ENCODE results near the gene CORO7.

Gene CORO7

GRCh38 chr16:4376126-4376892 lies 40.1 kb downstream of the CORO7 start:
- no peaks in the 10 kb centered on the region for H3K27me3 ChIP-seq (ENCODE audit: low read depth, low read length)
- no peaks in the 10 kb centered on the region for H3K9me3 ChIP-seq (ENCODE audit: insufficient read depth, low read length)
- no peaks in the 10 kb centered on the region for H3K79me2 ChIP-seq (ENCODE audit: low read length)
- H3K27ac ChIP-seq (ENCODE audit: low read length), result no peak overlapping the region
- H3K4me3 ChIP-seq (ENCODE audit: low read length), result no peak overlapping the region
- H4K20me1 ChIP-seq (ENCODE audit: insufficient read depth, low read length), result peaks cover 3% of the 10 kb centered on the region; the same call in 1 of the 2 replicates
- H2AFZ ChIP-seq (ENCODE audit: low read depth, low read length), result no peak overlapping the region
- H3K9ac ChIP-seq (ENCODE audit: low read length), result no peak overlapping the region
- H3K36me3 ChIP-seq (replicated peaks; ENCODE audit: low read depth, low read length), result no peaks in the 10 kb centered on the region
- no peak for TF ChIP-seq CTCF (IDR thresholded peaks at IDR 0.05; ENCODE audit: low read depth, low read length)
- TF ChIP-seq EZH2phosphoT487 (IDR thresholded peaks at IDR 0.05; ENCODE audit: low read depth), result no peak
- H3K4me2 ChIP-seq (ENCODE audit: low read length), result no peak overlapping the region
- H3K4me1 ChIP-seq (ENCODE audit: low read length), result no peaks in the 10 kb centered on the region

- Histone ChIP-seq H3K4me2 (ENCODE audit: low read length) (no peak overlapping the region), H3K4me1 (ENCODE audit: low read length) (no peaks in the 10 kb centered on the region), H4K20me1 (ENCODE audit: insufficient read depth, low read length) (peaks cover 7% of the 10 kb centered on the region; the same call in 1 of the 2 replicates), H3K27ac (ENCODE audit: low read length) (no peak overlapping the region), H3K36me3 (replicated peaks; ENCODE audit: low read depth, low read length) (no peaks in the 10 kb centered on the region), H3K9ac (ENCODE audit: low read length) (no peak overlapping the region), H3K79me2 (ENCODE audit: low read length) (no peaks in the 10 kb centered on the region), H3K27me3 (ENCODE audit: low read depth, low read length) (no peaks in the 10 kb centered on the region), H3K4me3 (ENCODE audit: low read length) (no peak overlapping the region), H3K9me3 (ENCODE audit: insufficient read depth, low read length) (no peaks in the 10 kb centered on the region), H2AFZ (ENCODE audit: low read depth, low read length) (no peak overlapping the region)
- TF ChIP-seq EZH2phosphoT487 (IDR thresholded peaks at IDR 0.05; ENCODE audit: low read depth) (no peak), CTCF (IDR thresholded peaks at IDR 0.05; ENCODE audit: low read depth, low read length) (no peak)
These were observed 40.7 kb downstream of the CORO7 start for GRCh38 chr16:4375717-4376116.

- Histone ChIP-seq H3K4me1 (ENCODE audit: low read length) (no peaks in the 10 kb centered on the region), H2AFZ (ENCODE audit: low read depth, low read length) (no peak overlapping the region), H4K20me1 (ENCODE audit: insufficient read depth, low read length) (peaks cover 7% of the 10 kb centered on the region; the same call in 1 of the 2 replicates), H3K9me3 (ENCODE audit: insufficient read depth, low read length) (no peaks in the 10 kb centered on the region), H3K79me2 (ENCODE audit: low read length) (no peaks in the 10 kb centered on the region), H3K4me2 (ENCODE audit: low read length) (no peak overlapping the region), H3K9ac (ENCODE audit: low read length) (no peak overlapping the region), H3K27ac (ENCODE audit: low read length) (no peak overlapping the region), H3K36me3 (replicated peaks; ENCODE audit: low read depth, low read length) (no peaks in the 10 kb centered on the region), H3K27me3 (ENCODE audit: low read depth, low read length) (no peaks in the 10 kb centered on the region), H3K4me3 (ENCODE audit: low read length) (no peak overlapping the region)
- TF ChIP-seq EZH2phosphoT487 (IDR thresholded peaks at IDR 0.05; ENCODE audit: low read depth) (no peak), CTCF (IDR thresholded peaks at IDR 0.05; ENCODE audit: low read depth, low read length) (no peak)
These were observed 42.3 kb downstream of the CORO7 start for GRCh38 chr16:4373909-4374742.

GRCh38 chr16:4373356-4373908 lies 43.0 kb downstream of the CORO7 start:
- H3K79me2 ChIP-seq (ENCODE audit: low read length), result no peaks in the 10 kb centered on the region
- H3K9me3 ChIP-seq (ENCODE audit: insufficient read depth, low read length), result no peaks in the 10 kb centered on the region
- H3K36me3 ChIP-seq (replicated peaks; ENCODE audit: low read depth, low read length), result no peaks in the 10 kb centered on the region
- H3K27me3 ChIP-seq (ENCODE audit: low read depth, low read length), result no peaks in the 10 kb centered on the region
- H3K27ac ChIP-seq (ENCODE audit: low read length), result no peak overlapping the region
- H3K9ac ChIP-seq (ENCODE audit: low read length), result no peak overlapping the region
- peaks cover 7% of the 10 kb centered on the region; the same call in 1 of the 2 replicates for H4K20me1 ChIP-seq (ENCODE audit: insufficient read depth, low read length)
- H3K4me1 ChIP-seq (ENCODE audit: low read length), result no peaks in the 10 kb centered on the region
- no peak overlapping the region for H2AFZ ChIP-seq (ENCODE audit: low read depth, low read length)
- TF ChIP-seq EZH2phosphoT487 (IDR thresholded peaks at IDR 0.05; ENCODE audit: low read depth), result no peak
- no peak for TF ChIP-seq CTCF (IDR thresholded peaks at IDR 0.05; ENCODE audit: low read depth, low read length)
- H3K4me3 ChIP-seq (ENCODE audit: low read length), result no peak overlapping the region
- no peak overlapping the region for H3K4me2 ChIP-seq (ENCODE audit: low read length)

All from OCI-LY3 (cell line).